ENCODE results near the gene DDHD1.

Gene DDHD1

GRCh38 chr14:53035336-53036210, 117.5 kb downstream of the DDHD1 start:
- in situ Hi-C loops (cut with MboI; ENCODE audit: low sequenced_read_pairs): no loop called here

- in situ Hi-C loops (cut with MboI; ENCODE audit: low sequenced_read_pairs): no loop called here
Observed at GRCh38 chr14:53034688-53035230, 118.4 kb downstream of the DDHD1 start.

GRCh38 chr14:53034036-53034435, 119.1 kb downstream of the DDHD1 start:
- in situ Hi-C loops (cut with MboI; ENCODE audit: low sequenced_read_pairs): no loop called here

- in situ Hi-C loops (cut with MboI; ENCODE audit: low sequenced_read_pairs): no loop called here
Observed at GRCh38 chr14:53032838-53033390, 120.2 kb downstream of the DDHD1 start.

GRCh38 chr14:53032161-53032803, 120.8 kb downstream of the DDHD1 start:
- in situ Hi-C loops (cut with MboI; ENCODE audit: low sequenced_read_pairs): no loop called here

GRCh38 chr14:53027562-53027961, 125.6 kb downstream of the DDHD1 start:
- in situ Hi-C loops (cut with MboI; ENCODE audit: low sequenced_read_pairs): no loop called here

- in situ Hi-C loops (cut with MboI; ENCODE audit: low sequenced_read_pairs): no loop called here
Observed at GRCh38 chr14:53027041-53027440, 126.1 kb downstream of the DDHD1 start.

- in situ Hi-C loops (cut with MboI; ENCODE audit: low sequenced_read_pairs): no loop called here
Observed at GRCh38 chr14:53023325-53023724, 129.8 kb downstream of the DDHD1 start.

- in situ Hi-C loops (cut with MboI; ENCODE audit: low sequenced_read_pairs): no loop called here
Observed at GRCh38 chr14:53022593-53022992, 130.5 kb downstream of the DDHD1 start.

- in situ Hi-C loops (cut with MboI; ENCODE audit: low sequenced_read_pairs): no loop called here
Observed at GRCh38 chr14:53020193-53020932, 132.8 kb downstream of the DDHD1 start.

GRCh38 chr14:53019406-53019805, 133.7 kb downstream of the DDHD1 start:
- in situ Hi-C loops (cut with MboI; ENCODE audit: low sequenced_read_pairs): no loop called here

- in situ Hi-C loops (cut with MboI; ENCODE audit: low sequenced_read_pairs): no loop called here
Observed at GRCh38 chr14:53017837-53018236, 135.3 kb downstream of the DDHD1 start.

- in situ Hi-C loops (cut with MboI; ENCODE audit: low sequenced_read_pairs): no loop called here
Observed at GRCh38 chr14:53016919-53017318, 136.2 kb downstream of the DDHD1 start.

GRCh38 chr14:53016491-53016890, 136.6 kb downstream of the DDHD1 start:
- in situ Hi-C loops (cut with MboI; ENCODE audit: low sequenced_read_pairs): no loop called here

GRCh38 chr14:53011053-53011462, 142.1 kb downstream of the DDHD1 start:
- in situ Hi-C loops (cut with MboI; ENCODE audit: low sequenced_read_pairs): no loop called here

- in situ Hi-C loops (cut with MboI; ENCODE audit: low sequenced_read_pairs): no loop called here
Observed at GRCh38 chr14:53010193-53011040, 142.7 kb downstream of the DDHD1 start.

GRCh38 chr14:53006931-53007562, 146.1 kb downstream of the DDHD1 start:
- in situ Hi-C loops (cut with MboI; ENCODE audit: low sequenced_read_pairs): no loop called here

- in situ Hi-C loops (cut with MboI; ENCODE audit: low sequenced_read_pairs): no loop called here
Observed at GRCh38 chr14:53004976-53005375, 148.1 kb downstream of the DDHD1 start.

- in situ Hi-C loops (cut with MboI; ENCODE audit: low sequenced_read_pairs): no loop called here
Observed at GRCh38 chr14:53003776-53004175, 149.3 kb downstream of the DDHD1 start.

GRCh38 chr14:53002576-53002975, 150.5 kb downstream of the DDHD1 start:
- in situ Hi-C loops (cut with MboI; ENCODE audit: low sequenced_read_pairs): no loop called here

Measured in HL-60/S4 treated with retinoic acid at 250 ng/mL for 4 days and 3 days (cell line).